ENCODE measurements around the gene ARHGAP31. TPM values are rescaled to one million over a fixed set of nuclear protein-coding genes. Genes with fewer than 3 reads are reported as not detected.

The ARHGAP31 gene
- total RNA-seq, 1 donor from 2014 or later: 0.84 TPM

DNA sequence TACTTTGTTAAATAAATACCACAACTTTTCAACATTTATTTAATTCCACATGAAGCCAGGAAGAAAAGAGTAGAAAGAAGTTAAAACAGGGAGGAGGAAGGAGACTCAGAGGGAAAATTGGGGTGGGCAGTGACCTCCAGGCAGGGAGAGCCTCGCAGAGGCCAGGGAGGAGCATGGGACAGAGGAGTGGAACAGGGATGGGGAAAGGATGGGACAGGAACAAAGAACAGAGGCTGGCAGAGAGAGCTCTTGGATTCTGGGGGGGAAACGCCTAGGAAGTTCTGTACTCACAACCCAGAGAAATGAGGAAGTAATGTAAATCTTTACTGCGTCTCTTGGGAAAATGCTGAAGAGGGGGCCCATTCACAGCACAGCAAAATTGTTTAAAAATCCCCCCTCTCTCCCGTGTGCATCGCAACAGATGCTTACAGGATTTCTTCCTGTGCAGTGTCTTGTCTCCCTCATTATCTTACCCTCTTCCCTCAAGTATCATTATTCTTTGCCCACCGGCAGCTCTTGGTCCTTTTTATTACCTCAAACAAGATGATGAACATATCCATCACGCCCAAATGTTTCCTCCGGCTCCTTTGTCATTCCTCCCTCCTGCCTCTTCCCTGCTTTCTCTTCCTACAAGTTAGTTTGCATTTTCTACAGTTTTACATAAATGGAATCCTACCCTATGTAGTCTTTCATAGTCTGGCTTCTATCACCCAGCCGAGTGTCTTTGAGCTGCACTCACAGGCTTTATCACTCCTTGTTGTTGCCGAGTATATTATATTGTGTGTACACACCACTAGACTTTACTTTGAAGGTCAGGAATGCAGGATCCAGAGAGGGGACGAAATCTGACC, 65.5 kb downstream of the ARHGAP31 start:
- TF ChIP-seq, protein P1, sequence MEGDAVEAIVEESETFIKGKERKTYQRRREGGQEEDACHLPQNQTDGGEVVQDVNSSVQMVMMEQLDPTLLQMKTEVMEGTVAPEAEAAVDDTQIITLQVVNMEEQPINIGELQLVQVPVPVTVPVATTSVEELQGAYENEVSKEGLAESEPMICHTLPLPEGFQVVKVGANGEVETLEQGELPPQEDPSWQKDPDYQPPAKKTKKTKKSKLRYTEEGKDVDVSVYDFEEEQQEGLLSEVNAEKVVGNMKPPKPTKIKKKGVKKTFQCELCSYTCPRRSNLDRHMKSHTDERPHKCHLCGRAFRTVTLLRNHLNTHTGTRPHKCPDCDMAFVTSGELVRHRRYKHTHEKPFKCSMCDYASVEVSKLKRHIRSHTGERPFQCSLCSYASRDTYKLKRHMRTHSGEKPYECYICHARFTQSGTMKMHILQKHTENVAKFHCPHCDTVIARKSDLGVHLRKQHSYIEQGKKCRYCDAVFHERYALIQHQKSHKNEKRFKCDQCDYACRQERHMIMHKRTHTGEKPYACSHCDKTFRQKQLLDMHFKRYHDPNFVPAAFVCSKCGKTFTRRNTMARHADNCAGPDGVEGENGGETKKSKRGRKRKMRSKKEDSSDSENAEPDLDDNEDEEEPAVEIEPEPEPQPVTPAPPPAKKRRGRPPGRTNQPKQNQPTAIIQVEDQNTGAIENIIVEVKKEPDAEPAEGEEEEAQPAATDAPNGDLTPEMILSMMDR (IDR thresholded peaks at IDR 0.05; ENCODE audit: unreplicated experiment): no peak
- Mint-ChIP-seq H3K36me3 (ENCODE audit: insufficient read depth) (no peaks in the 10 kb centered on the region), H3K27ac (no peak overlapping the region), H3K9me3 (ENCODE audit: low read depth) (no peaks in the 10 kb centered on the region), H3K27me3 (peaks cover 5% of the 10 kb centered on the region), H3K4me3 (ENCODE audit: low read depth) (no peak overlapping the region), H3K4me1 (ENCODE audit: low read depth) (peaks cover 5% of the 10 kb centered on the region)
- DNase-seq (ENCODE audit: low spot score, unreplicated experiment): no peak

DNA sequence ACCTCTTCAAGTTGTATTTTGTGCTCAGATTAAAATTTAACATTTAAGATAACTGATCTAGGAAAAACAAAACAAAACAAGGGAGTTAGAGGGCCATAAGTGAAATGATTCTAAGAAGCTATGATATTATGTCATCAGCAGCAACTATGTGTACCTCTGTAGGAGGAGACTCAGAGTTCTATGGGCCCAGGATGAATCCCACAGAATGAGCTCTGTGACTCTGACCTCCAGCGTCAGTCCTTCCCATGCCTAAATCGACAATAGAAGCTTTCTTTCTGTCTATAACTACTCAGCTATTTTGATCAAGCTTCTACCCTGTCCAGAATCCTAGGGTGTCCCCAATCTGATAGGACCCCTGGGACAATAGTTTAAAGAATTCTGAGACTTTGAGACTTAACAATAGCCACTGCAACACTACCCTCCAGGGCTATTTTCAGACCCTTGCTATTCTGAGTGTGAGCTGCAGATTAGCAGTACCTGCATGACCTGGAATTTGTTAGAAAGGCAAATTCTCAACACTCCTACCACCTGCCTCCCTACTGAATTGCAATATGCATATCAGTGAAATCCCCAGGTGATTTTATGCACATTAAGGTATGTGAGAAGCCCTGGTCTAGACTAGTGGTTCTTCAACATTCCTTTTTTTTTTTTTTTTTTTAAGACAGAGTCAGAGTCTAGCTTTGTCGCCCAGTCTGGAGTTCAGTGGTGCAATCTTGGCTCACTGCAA, 66.7 kb downstream of the ARHGAP31 start:
- TF ChIP-seq, protein P1 (IDR thresholded peaks at IDR 0.05; ENCODE audit: unreplicated experiment): no peak
- Mint-ChIP-seq H3K27me3 (peaks cover 5% of the 10 kb centered on the region), H3K27ac (no peak overlapping the region), H3K4me3 (ENCODE audit: low read depth) (no peak overlapping the region), H3K9me3 (ENCODE audit: low read depth) (no peaks in the 10 kb centered on the region), H3K36me3 (ENCODE audit: insufficient read depth) (no peaks in the 10 kb centered on the region), H3K4me1 (ENCODE audit: low read depth) (peaks cover 5% of the 10 kb centered on the region)
- DNase-seq (ENCODE audit: low spot score, unreplicated experiment): no peak

DNA sequence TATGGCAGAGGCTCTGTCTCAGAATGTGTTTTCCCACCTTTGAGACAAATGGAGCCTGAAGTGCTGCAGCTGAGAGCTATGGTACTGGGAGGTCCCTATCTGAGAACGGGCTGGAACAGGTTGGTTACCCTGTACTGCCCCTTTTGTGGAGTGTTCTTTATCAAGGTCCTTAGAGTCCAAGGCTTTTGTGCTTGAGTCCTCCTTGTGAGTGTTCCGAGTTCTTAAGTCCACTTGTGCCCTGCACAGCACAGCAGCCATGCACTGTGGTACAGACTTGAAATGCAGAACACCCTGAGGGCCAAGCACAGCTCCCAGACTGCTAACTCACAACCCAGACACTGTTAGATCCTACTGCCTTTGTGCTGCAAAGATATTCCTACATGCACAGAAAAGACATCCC, 67.8 kb downstream of the ARHGAP31 start:
- DNase-seq (ENCODE audit: low spot score, unreplicated experiment): no peak
- TF ChIP-seq, protein P1 (IDR thresholded peaks at IDR 0.05; ENCODE audit: unreplicated experiment): no peak
- peaks cover 2% of the 10 kb centered on the region for H3K27me3 Mint-ChIP-seq
- peaks cover 5% of the 10 kb centered on the region for H3K4me1 Mint-ChIP-seq (ENCODE audit: low read depth)
- H3K27ac Mint-ChIP-seq: no peak overlapping the region
- H3K4me3 Mint-ChIP-seq (ENCODE audit: low read depth): no peak overlapping the region
- no peaks in the 10 kb centered on the region for H3K9me3 Mint-ChIP-seq (ENCODE audit: low read depth)
- no peaks in the 10 kb centered on the region for H3K36me3 Mint-ChIP-seq (ENCODE audit: insufficient read depth)

DNA sequence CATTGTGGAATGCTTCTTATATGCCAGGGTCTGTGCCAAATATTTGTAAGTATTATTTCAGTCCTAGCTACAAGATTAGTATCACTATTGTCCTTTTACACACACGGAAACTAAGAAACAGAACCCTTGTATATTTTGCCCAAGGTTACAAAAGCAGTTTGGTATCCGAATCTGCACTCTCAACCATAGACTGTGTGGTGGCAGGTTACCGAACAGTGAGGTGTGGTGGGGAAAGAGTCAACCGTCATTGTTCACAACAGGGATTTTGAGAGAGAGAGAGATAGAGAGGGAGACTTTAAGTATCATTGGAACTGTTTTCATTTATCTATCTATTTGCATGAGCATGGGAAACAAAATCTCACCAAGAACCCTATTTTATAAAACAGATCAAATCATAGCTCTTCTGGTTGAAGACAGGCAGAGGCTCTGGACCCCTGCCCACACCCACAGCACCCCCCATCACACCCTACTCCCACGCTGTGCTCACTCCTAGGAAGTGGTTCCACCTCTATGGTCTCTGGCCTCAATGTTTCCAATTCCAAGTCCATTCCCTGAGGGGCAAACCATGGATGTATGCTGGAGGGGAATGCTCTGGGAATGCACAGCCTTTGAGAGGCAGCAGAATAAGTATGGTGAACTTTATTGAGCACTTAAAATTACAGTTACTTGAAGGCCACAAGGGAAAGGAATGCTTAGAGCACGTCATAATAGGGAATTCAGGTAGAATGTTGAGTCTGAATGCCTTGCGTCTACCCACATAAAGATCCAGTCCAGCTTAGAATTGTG, 69.0 kb downstream of the ARHGAP31 start:
- Mint-ChIP-seq H3K27ac (no peak overlapping the region), H3K36me3 (ENCODE audit: insufficient read depth) (no peaks in the 10 kb centered on the region), H3K4me3 (ENCODE audit: low read depth) (no peak overlapping the region), H3K9me3 (ENCODE audit: low read depth) (no peaks in the 10 kb centered on the region), H3K4me1 (ENCODE audit: low read depth) (peaks cover 4% of the 10 kb centered on the region), H3K27me3 (no peaks in the 10 kb centered on the region)
- no peak for DNase-seq (ENCODE audit: low spot score, unreplicated experiment)
- TF ChIP-seq, protein P1 (IDR thresholded peaks at IDR 0.05; ENCODE audit: unreplicated experiment): no peak

DNA sequence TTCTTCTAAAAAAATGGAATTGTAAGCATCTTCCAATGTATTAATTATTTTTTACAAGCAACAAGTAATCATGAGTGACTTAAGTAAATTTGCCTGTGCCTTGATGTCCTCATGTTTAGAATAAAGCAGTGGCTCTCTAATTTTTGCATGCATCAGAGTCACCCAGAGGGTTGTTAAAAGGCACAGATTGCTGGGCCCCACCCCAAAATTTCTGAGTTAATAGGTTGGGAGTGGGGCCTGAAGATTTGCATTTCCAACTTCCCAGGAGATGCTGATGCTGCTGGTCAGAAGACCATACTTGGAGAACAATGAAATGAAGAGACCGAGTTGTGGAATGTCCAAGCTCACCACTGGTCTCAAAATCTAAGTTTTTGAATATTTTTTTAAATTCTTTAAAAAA, 70.2 kb downstream of the ARHGAP31 start:
- Mint-ChIP-seq H3K4me3 (ENCODE audit: low read depth) (no peak overlapping the region), H3K9me3 (ENCODE audit: low read depth) (no peaks in the 10 kb centered on the region), H3K27me3 (no peaks in the 10 kb centered on the region), H3K4me1 (ENCODE audit: low read depth) (peaks cover 4% of the 10 kb centered on the region), H3K36me3 (ENCODE audit: insufficient read depth) (no peaks in the 10 kb centered on the region), H3K27ac (no peak overlapping the region)
- TF ChIP-seq, protein P1 (IDR thresholded peaks at IDR 0.05; ENCODE audit: unreplicated experiment): no peak
- DNase-seq (ENCODE audit: low spot score, unreplicated experiment): no peak

Measured in progenitor cell of endocrine pancreas (in vitro differentiated cells).